Keratinocyte (primary cell): ENCODE results near the gene GRHL3. TPM values are rescaled to one million over a fixed set of nuclear protein-coding genes. Genes with fewer than 3 reads are reported as not detected.
A peak's percentile ranks its signal among the peaks of the same experiment; 100 is the strongest.

Experiments
- DNase-seq: peaks from one replicate; pipeline ENCODE4 v3.0.0-alpha.2; 2011; ENCODE audit warnings: low read depth, missing footprints, low spot score
- FAIRE-seq: peaks from 2 replicates; lab custom pipeline; 2011; peaks lifted over from hg19 to GRCh38; lab: Jason Lieb, UNC
- H2AFZ ChIP-seq: 2 replicates; pipeline ENCODE4 v1.6.0; 2012; ENCODE audit warnings: low read length, control low read depth, inconsistent platforms; ENCODE audit not compliant: control insufficient read depth
- H3K27ac ChIP-seq: 2 replicates; pipeline ENCODE4 v1.5.1; 2011; ENCODE audit warnings: low read length; ENCODE audit not compliant: control insufficient read depth, insufficient read depth
- H3K27me3 ChIP-seq: 3 replicates; pipeline ENCODE4 v1.6.0; 2011; ENCODE audit warnings: low read length; ENCODE audit not compliant: control insufficient read depth, insufficient read depth; ENCODE audit errors: extremely low read depth
- H3K36me3 ChIP-seq, 2 experiments: 2 replicates in 1 of 2; 3 replicates in 1 of 2; pipeline ENCODE4 v1.5.1; 2011; ENCODE audit warnings: low read length in 2 of 2, mild to moderate bottlenecking in 1 of 2; ENCODE audit not compliant: control insufficient read depth in 2 of 2, insufficient read depth in 2 of 2; ENCODE audit errors: extremely low read depth in 1 of 2
- H3K4me1 ChIP-seq: 3 replicates; pipeline ENCODE4 v1.5.1; 2011; ENCODE audit warnings: low read length; ENCODE audit not compliant: control insufficient read depth, insufficient read depth; ENCODE audit errors: extremely low read depth
- H3K4me2 ChIP-seq: 3 replicates; pipeline ENCODE4 v1.6.0; 2011; ENCODE audit warnings: low read depth, low read length; ENCODE audit not compliant: control insufficient read depth, insufficient read depth; ENCODE audit errors: extremely low read depth
- H3K4me3 ChIP-seq, 3 experiments: fragments of 200-600 bp in 1 of 3; sonication (generic) in 1 of 3; 2 replicates in 2 of 3; 3 replicates in 1 of 3; pipeline ENCODE4 v1.5.1; 2011 to 2016; ENCODE audit warnings: low read length in 3 of 3, mild to moderate bottlenecking in 3 of 3, control low read depth in 2 of 3, inconsistent platforms in 1 of 3, low read depth in 1 of 3, mixed read lengths in 1 of 3, mixed run types in 1 of 3, moderate library complexity in 1 of 3; ENCODE audit not compliant: control insufficient read depth in 2 of 3, insufficient read depth in 2 of 3; ENCODE audit errors: extremely low read depth in 1 of 3
- H3K79me2 ChIP-seq: 2 replicates; pipeline ENCODE4 v1.6.0; 2012; ENCODE audit warnings: low read length; ENCODE audit not compliant: control insufficient read depth, insufficient read depth
- H3K9ac ChIP-seq: 3 replicates; pipeline ENCODE4 v1.6.0; 2011; ENCODE audit warnings: low read length; ENCODE audit not compliant: control insufficient read depth, insufficient read depth; ENCODE audit errors: extremely low read depth
- H3K9me1 ChIP-seq: 3 replicates; pipeline ENCODE4 v1.6.0; 2011; ENCODE audit warnings: low read length; ENCODE audit not compliant: control insufficient read depth, insufficient read depth; ENCODE audit errors: extremely low read depth
- H3K9me3 ChIP-seq: 2 replicates; pipeline ENCODE4 v1.5.1; 2012; ENCODE audit warnings: low read depth, low read length; ENCODE audit not compliant: control insufficient read depth
- H4K20me1 ChIP-seq: 3 replicates; pipeline ENCODE4 v1.6.0; 2011; ENCODE audit warnings: low read length; ENCODE audit not compliant: control insufficient read depth, insufficient read depth; ENCODE audit errors: extremely low read depth
- CTCF ChIP-seq, 3 experiments: IDR thresholded peaks in 1 of 3; conservative IDR thresholded peaks in 1 of 3; optimal IDR thresholded peaks in 1 of 3; 2 replicates in 2 of 3; 3 replicates in 1 of 3; pipeline versions ENCODE3 to v1.5.1; 2011; ENCODE audit warnings: low read length in 3 of 3, mild to moderate bottlenecking in 3 of 3, moderate library complexity in 2 of 3, control low read depth in 1 of 3, inconsistent platforms in 1 of 3; ENCODE audit not compliant: insufficient read depth in 2 of 3; ENCODE audit errors: extremely low read depth in 1 of 3
- EZH2 ChIP-seq: IDR thresholded peaks from one replicate; pipeline ENCODE4 v1.6.1; 2012; ENCODE audit warnings: inconsistent platforms, mild to moderate bottlenecking, low read length, moderate library complexity
- dilution Hi-C: fragments of 300-500 bp; cut with MboI; formaldehyde crosslinking; loops from one replicate; pipeline ENCODE4 v1.7.0; 2020; ENCODE audit warnings: low sequenced_read_pairs; ENCODE audit not compliant: extremely low pct_ligation_motif_present
- polyA plus RNA-seq, 5 experiments: library from polyadenylated mRNA; depleted of rRNA in 3 of 5; stranded (reverse) in 3 of 5; stranded (forward) in 1 of 5; unstranded in 1 of 5; fragments of >200 nt; gene quantifications; 1 replicate in 1 of 5; 2 replicates in 3 of 5; 3 replicates in 1 of 5; pipeline versions ENCODE4 v1.2.1 to v1.2.3, GENCODE V29; 2011 to 2012; ENCODE audit warnings: missing spikeins in 2 of 5, low read depth in 1 of 5, low replicate concordance in 1 of 5

Gene GRHL3
- polyA plus RNA-seq, 1 donor (not counting 4 experiments of a cell fraction or from before 2014, with no cell fraction given): 13.0 TPM

GRCh38 chr1:24317081-24317480 is 2.1 kb upstream of the GRHL3 start:
- peaks cover 62% of the 10 kb centered on the region for H3K4me1 ChIP-seq
- H3K4me3 ChIP-seq: peak overlapping the region in 1 of 3 experiments; percentile 29
- H3K9ac ChIP-seq: peak overlapping the region; percentile 79
- peak overlapping the region; percentile 92 for H3K27ac ChIP-seq
- H3K4me2 ChIP-seq: peak overlapping the region; percentile 78
- no peaks in the 10 kb centered on the region for H4K20me1 ChIP-seq
- H3K9me1 ChIP-seq: peaks cover 3% of the 10 kb centered on the region
- FAIRE-seq (peak; percentile 98), DNase-seq (peak; percentile 85)
- dilution Hi-C loops: no loop called here
- TF ChIP-seq EZH2 (no peak), CTCF (optimal IDR thresholded peaks at IDR 0.05 in 1 of 3, IDR thresholded peaks at IDR 0.05 in 1 of 3, conservative IDR thresholded peaks at IDR 0.05 in 1 of 3; ENCODE audit: extremely low read depth in 1 of 3, insufficient read depth in 2 of 3, low read length in 3 of 3) (peak; percentile 16 to 57 (median 52))
- H3K9me3 ChIP-seq: no peaks in the 10 kb centered on the region
- H2AFZ ChIP-seq: no peak overlapping the region
- H3K36me3 ChIP-seq: no peaks in the 10 kb centered on the region
- H3K79me2 ChIP-seq: no peaks in the 10 kb centered on the region
- no peaks in the 10 kb centered on the region for H3K27me3 ChIP-seq

- no peaks in the 10 kb centered on the region for H4K20me1 ChIP-seq
- no peak overlapping the region for H2AFZ ChIP-seq
- dilution Hi-C loops: no loop called here
- no peaks in the 10 kb centered on the region for H3K36me3 ChIP-seq
- FAIRE-seq (peak; percentile 49), DNase-seq (no peak)
- no peaks in the 10 kb centered on the region for H3K79me2 ChIP-seq
- no peak overlapping the region for H3K4me3 ChIP-seq
- peak overlapping the region; percentile 96 for H3K9ac ChIP-seq
- peaks cover 70% of the 10 kb centered on the region for H3K4me1 ChIP-seq
- H3K27me3 ChIP-seq: no peaks in the 10 kb centered on the region
- H3K9me3 ChIP-seq: no peaks in the 10 kb centered on the region
- peak overlapping the region; percentile 92 for H3K27ac ChIP-seq
- peak overlapping the region; percentile 88 for H3K4me2 ChIP-seq
- peaks cover 3% of the 10 kb centered on the region for H3K9me1 ChIP-seq
- TF ChIP-seq EZH2 (no peak), CTCF (optimal IDR thresholded peaks at IDR 0.05 in 1 of 3, IDR thresholded peaks at IDR 0.05 in 1 of 3, conservative IDR thresholded peaks at IDR 0.05 in 1 of 3; ENCODE audit: extremely low read depth in 1 of 3, insufficient read depth in 2 of 3, low read length in 3 of 3) (no peak)
Observed at GRCh38 chr1:24317956-24318614, 1.1 kb upstream of the GRHL3 start.
